SK-N-SH (cell line): ENCODE data around the gene PDK2.

Experiments used
- EZH2phosphoT487 ChIP-seq: fragments of 200-600 bp; sonication (generic); IDR thresholded peaks from 2 replicates; pipeline ENCODE4 v1.6.1; 2017; ENCODE audit warnings: low read depth, mixed run types, mild to moderate bottlenecking, antibody characterized with exemption, moderate library complexity, borderline replicate concordance
- MXI1 ChIP-seq: IDR thresholded peaks from 2 replicates; pipeline ENCODE4 v1.6.1; 2012; ENCODE audit warnings: mild to moderate bottlenecking, low read depth, low read length, improper control_type of control experiment
- NRF1 ChIP-seq: IDR thresholded peaks from 2 replicates; pipeline ENCODE4 v1.6.1; 2012; ENCODE audit warnings: low read depth, mild to moderate bottlenecking, low read length
- RCOR1 ChIP-seq: fragments of 150-350 bp; IDR thresholded peaks from 2 replicates; pipeline ENCODE4 v1.6.1; 2017; ENCODE audit warnings: antibody characterized with exemption, low read length
- TAF1 ChIP-seq: IDR thresholded peaks from 2 replicates; pipeline ENCODE4 v1.6.1; 2012; ENCODE audit warnings: low read depth, mild to moderate bottlenecking, low read length, moderate library complexity, borderline replicate concordance
- TF ChIP-seq, protein P1 (sequence below): fragments of 200-600 bp; sonication (generic); IDR thresholded peaks from 2 replicates; pipeline ENCODE4 v1.6.1; 2017; ENCODE audit warnings: antibody characterized with exemption, mild to moderate bottlenecking, moderate library complexity

DNA sequence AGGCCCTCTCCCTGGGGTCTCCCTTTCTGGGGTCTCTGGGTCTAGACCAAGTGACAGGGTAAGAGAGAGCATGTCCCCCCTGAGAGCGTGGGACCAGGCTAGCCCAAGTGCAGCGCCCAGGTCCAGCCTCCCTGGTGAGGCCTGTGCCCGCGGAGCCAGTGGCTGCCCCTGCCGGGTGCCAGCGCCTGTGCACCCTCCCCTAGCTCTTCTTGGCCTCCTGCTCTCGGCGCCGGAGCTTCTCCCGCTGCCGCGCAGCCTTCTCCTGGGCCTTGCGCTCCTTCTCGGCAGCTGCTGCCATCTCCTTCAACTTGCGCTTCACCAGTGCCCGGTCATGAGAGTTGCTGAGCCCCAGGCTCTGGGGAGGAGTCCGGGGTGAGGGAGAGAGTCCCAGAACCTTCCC lies 17.5 kb downstream of the PDK2 start:
- no peak for TF ChIP-seq RCOR1
- no peak for TF ChIP-seq MXI1
- no peak for TF ChIP-seq TAF1
- TF ChIP-seq EZH2phosphoT487, result no peak
- TF ChIP-seq NRF1, result no peak
- TF ChIP-seq, protein P1, sequence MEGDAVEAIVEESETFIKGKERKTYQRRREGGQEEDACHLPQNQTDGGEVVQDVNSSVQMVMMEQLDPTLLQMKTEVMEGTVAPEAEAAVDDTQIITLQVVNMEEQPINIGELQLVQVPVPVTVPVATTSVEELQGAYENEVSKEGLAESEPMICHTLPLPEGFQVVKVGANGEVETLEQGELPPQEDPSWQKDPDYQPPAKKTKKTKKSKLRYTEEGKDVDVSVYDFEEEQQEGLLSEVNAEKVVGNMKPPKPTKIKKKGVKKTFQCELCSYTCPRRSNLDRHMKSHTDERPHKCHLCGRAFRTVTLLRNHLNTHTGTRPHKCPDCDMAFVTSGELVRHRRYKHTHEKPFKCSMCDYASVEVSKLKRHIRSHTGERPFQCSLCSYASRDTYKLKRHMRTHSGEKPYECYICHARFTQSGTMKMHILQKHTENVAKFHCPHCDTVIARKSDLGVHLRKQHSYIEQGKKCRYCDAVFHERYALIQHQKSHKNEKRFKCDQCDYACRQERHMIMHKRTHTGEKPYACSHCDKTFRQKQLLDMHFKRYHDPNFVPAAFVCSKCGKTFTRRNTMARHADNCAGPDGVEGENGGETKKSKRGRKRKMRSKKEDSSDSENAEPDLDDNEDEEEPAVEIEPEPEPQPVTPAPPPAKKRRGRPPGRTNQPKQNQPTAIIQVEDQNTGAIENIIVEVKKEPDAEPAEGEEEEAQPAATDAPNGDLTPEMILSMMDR, result no peak
